Neural cell (in vitro differentiated cells): ENCODE data around the gene ETNK2.

Experiments
- POLR2AphosphoS5 ChIP-seq: IDR thresholded peaks from 2 replicates; pipeline ENCODE4 v1.6.1; 2012
- TF ChIP-seq, protein P1 (sequence below): fragments of 450-650 bp; IDR thresholded peaks from 2 replicates; pipeline ENCODE4 v1.5.1; 2014; ENCODE audit warnings: antibody characterized with exemption, mild to moderate bottlenecking, moderate library complexity; ENCODE audit not compliant: poor library complexity, severe bottlenecking

DNA sequence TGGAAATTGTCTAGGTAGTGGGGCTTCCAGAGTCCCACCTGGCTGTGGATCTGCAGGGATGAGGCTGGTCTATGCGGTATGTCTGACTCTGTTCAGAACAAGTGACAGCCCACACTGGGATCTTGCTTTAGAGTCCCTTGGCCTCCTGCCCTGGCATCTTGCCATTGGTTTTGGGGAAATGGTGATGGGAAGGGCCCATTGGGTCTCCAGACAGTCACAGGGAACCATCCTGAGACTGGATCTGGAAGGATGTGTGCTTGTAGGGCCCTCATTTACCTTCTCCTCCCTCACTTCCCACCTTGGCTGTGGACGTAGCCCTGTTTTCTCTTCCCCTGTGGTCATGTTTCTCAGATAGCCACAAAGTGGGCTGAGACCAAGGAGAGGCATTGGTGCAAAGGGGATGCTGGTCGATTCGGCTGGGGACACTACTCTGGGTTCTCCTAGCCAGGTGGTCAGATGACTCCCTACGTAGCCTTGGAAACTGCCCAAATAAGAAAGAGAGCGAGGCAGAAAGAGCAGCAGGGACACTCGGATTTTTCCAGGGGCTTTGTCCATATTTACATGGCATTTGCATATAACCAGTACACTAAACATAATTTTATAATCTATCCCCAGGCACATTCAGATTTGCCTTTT is 63.8 kb downstream of the ETNK2 start:
- TF ChIP-seq, protein P1, sequence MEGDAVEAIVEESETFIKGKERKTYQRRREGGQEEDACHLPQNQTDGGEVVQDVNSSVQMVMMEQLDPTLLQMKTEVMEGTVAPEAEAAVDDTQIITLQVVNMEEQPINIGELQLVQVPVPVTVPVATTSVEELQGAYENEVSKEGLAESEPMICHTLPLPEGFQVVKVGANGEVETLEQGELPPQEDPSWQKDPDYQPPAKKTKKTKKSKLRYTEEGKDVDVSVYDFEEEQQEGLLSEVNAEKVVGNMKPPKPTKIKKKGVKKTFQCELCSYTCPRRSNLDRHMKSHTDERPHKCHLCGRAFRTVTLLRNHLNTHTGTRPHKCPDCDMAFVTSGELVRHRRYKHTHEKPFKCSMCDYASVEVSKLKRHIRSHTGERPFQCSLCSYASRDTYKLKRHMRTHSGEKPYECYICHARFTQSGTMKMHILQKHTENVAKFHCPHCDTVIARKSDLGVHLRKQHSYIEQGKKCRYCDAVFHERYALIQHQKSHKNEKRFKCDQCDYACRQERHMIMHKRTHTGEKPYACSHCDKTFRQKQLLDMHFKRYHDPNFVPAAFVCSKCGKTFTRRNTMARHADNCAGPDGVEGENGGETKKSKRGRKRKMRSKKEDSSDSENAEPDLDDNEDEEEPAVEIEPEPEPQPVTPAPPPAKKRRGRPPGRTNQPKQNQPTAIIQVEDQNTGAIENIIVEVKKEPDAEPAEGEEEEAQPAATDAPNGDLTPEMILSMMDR, result no peak
- TF ChIP-seq POLR2AphosphoS5, result no peak
